ENCODE measurements around the gene TCAP. TPM values are rescaled to one million over a fixed set of nuclear protein-coding genes. Genes with fewer than 3 reads are reported as not detected.
A peak's percentile ranks its signal among the peaks of the same experiment; 100 is the strongest.

TCAP gene
- total RNA-seq, 1 donor from 2014 or later: 0.49 TPM

- no peak for TF ChIP-seq CTCF (IDR thresholded peaks at IDR 0.05)
- TF ChIP-seq POLR2A (IDR thresholded peaks at IDR 0.05): no peak
- TF ChIP-seq POLR2AphosphoS5 (IDR thresholded peaks at IDR 0.05; ENCODE audit: insufficient read depth in 1 of 2, low read depth in 1 of 2): no peak
Observed at GRCh38 chr17:39683295-39683939, 18.3 kb downstream of the TCAP start.

GRCh38 chr17:39684369-39685192 lies 19.4 kb downstream of the TCAP start:
- Histone ChIP-seq H3K9me3 (no peaks in the 10 kb centered on the region), H3K4me1 (peaks cover 14% of the 10 kb centered on the region), H3K36me3 (no peaks in the 10 kb centered on the region), H3K4me3 (no peak overlapping the region), H3K27me3 (no peaks in the 10 kb centered on the region), H3K27ac (no peak overlapping the region)
- DNase-seq (ENCODE audit: extremely low spot score in 2 of 2): no peak
- intact Hi-C loops (cut with DNase I): loop anchor here (5.0 kb wide), 1 partner anchor 48 kb away; the partner anchor contains the start of gene MIEN1
- TF ChIP-seq POLR2A (IDR thresholded peaks at IDR 0.05) (no peak), POLR2AphosphoS5 (IDR thresholded peaks at IDR 0.05; ENCODE audit: insufficient read depth in 1 of 2, low read depth in 1 of 2) (no peak), CTCF (IDR thresholded peaks at IDR 0.05) (no peak)

More at GRCh38 chr17:39683295-39683939, 18.3 kb downstream of the TCAP start:
- Histone ChIP-seq H3K27me3 (no peaks in the 10 kb centered on the region), H3K36me3 (no peaks in the 10 kb centered on the region), H3K4me1 (peaks cover 6% of the 10 kb centered on the region), H3K4me3 (no peak overlapping the region), H3K27ac (no peak overlapping the region), H3K9me3 (no peaks in the 10 kb centered on the region)
- DNase-seq (ENCODE audit: extremely low spot score in 2 of 2): no peak
- intact Hi-C loops (cut with DNase I): loop anchor here (5.0 kb wide), 1 partner anchor 49 kb away; the partner anchor contains the start of gene MIEN1

GRCh38 chr17:39687101-39687545 lies 22.0 kb downstream of the TCAP start:
- Histone ChIP-seq H3K4me3 (peak overlapping the region; percentile 53 to 81), H3K27ac (peak overlapping the region; percentile 81), H3K9me3 (no peaks in the 10 kb centered on the region), H3K27me3 (no peaks in the 10 kb centered on the region), H3K4me1 (peaks cover 14% of the 10 kb centered on the region), H3K36me3 (no peaks in the 10 kb centered on the region)
- TF ChIP-seq POLR2AphosphoS5 (IDR thresholded peaks at IDR 0.05; ENCODE audit: insufficient read depth in 1 of 2, low read depth in 1 of 2): no peak
- TF ChIP-seq CTCF (IDR thresholded peaks at IDR 0.05): no peak
- TF ChIP-seq POLR2A (IDR thresholded peaks at IDR 0.05): no peak
- no peak for DNase-seq (ENCODE audit: extremely low spot score in 2 of 2)
- intact Hi-C loops (cut with DNase I): no loop called here

GRCh38 chr17:39687546-39688474 lies 22.7 kb downstream of the TCAP start, which contains the start of gene PGAP3:
PGAP3 (minus strand) TSS chr17:39688057; CDS start chr17:39688014, 43 bp downstream.
- no peak for DNase-seq (ENCODE audit: extremely low spot score in 2 of 2)

More at GRCh38 chr17:39687546-39688474, 22.7 kb downstream of the TCAP start, which contains the start of gene PGAP3:
- intact Hi-C loops (cut with DNase I): no loop called here
- peaks cover 14% of the 10 kb centered on the region for H3K4me1 ChIP-seq
- TF ChIP-seq POLR2AphosphoS5 (IDR thresholded peaks at IDR 0.05; ENCODE audit: insufficient read depth in 1 of 2, low read depth in 1 of 2) (peak; percentile 72 to 79), CTCF (IDR thresholded peaks at IDR 0.05) (no peak), POLR2A (IDR thresholded peaks at IDR 0.05) (peak in 1 of 2 donors; percentile 7)
- no peaks in the 10 kb centered on the region for H3K27me3 ChIP-seq
- H3K36me3 ChIP-seq: no peaks in the 10 kb centered on the region
- peak within 1 kb of the TSS; percentile 53 to 81 for H3K4me3 ChIP-seq
- no peaks in the 10 kb centered on the region for H3K9me3 ChIP-seq
- peak within 1 kb of the TSS; percentile 81 for H3K27ac ChIP-seq

All from vagina (tissue), 2 donors.